ENCODE measurements around the gene RAB5B. TPM values are rescaled to one million over a fixed set of nuclear protein-coding genes. Genes with fewer than 3 reads are reported as not detected.

Gene RAB5B
- polyA plus RNA-seq, 3 donors = 44.0 to 63.0 (median 48.5) TPM

GRCh38 chr12:56042843-56043242, 69.0 kb downstream of the RAB5B start:
- peak overlapping the region; percentile 83 for H3K9ac ChIP-seq (ENCODE audit: insufficient read depth, low read length, poor library complexity, severe bottlenecking)
- no peak for DNase-seq
- H3K4me1 ChIP-seq (ENCODE audit: control insufficient read depth in 1 of 2, insufficient read depth in 2 of 2, low read length in 2 of 2) = peaks cover 14 to 18% of the 10 kb centered on the region in 2 donors
- peak overlapping the region in 1 of 2 donors; percentile 97 for H3K27ac ChIP-seq (ENCODE audit: low read depth in 1 of 2, low read length in 2 of 2)
- Mint-ChIP-seq H3K27ac (peak overlapping the region; percentile 93 to 99 (median 96)), H3K27me3 (ENCODE audit: low read depth in 3 of 3) (no peaks in the 10 kb centered on the region), H3K36me3 (peaks cover 25 to 38% of the 10 kb centered on the region in 2 donors), H3K4me1 (peaks cover 14% of the 10 kb centered on the region), H3K4me3 (peak overlapping the region; percentile 95 to 98), H3K9me3 (peaks cover 0 to 2% (median 0%) of the 10 kb centered on the region in 7 donors)
- no peak for TF ChIP-seq CTCF (IDR thresholded peaks at IDR 0.05)
- no peaks in the 10 kb centered on the region for H3K27me3 ChIP-seq (ENCODE audit: control insufficient read depth in 2 of 2, insufficient read depth in 2 of 2, low read length in 2 of 2)
- intact Hi-C loops (cut with micrococcal nuclease) = loop anchor here (2.0 to 5.0 kb wide), 7 partner anchors 46 to 316 kb away; partner anchors contain the start of genes RPL41 (in 2 of the 2), ZC3H10 (in 2 of the 2), CD63 (in 1 of the 2) and ORMDL2 (in 1 of the 2)
- H2AFZ ChIP-seq (ENCODE audit: insufficient read depth, low read depth, low read length, poor library complexity, severe bottlenecking) = no peak overlapping the region
- H3K4me3 ChIP-seq (replicated peaks in 1 of 3; ENCODE audit: low read depth in 2 of 3, low read length in 3 of 3) = peak overlapping the region; percentile 78 to 95 (median 92)
- WGBS (ENCODE audit: insufficient coverage) = 45% methylated on average over 7 of the region's 9 CpGs
- peaks cover 17% of the 10 kb centered on the region for H4K20me1 ChIP-seq (ENCODE audit: insufficient read depth, low read length)
- no peaks in the 10 kb centered on the region for H3K9me3 ChIP-seq (replicated peaks in 1 of 2; ENCODE audit: control insufficient read depth in 1 of 2, insufficient read depth in 1 of 2, low read length in 2 of 2)
- H3K4me2 ChIP-seq (replicated peaks; ENCODE audit: extremely low read depth, low read length, poor library complexity, severe bottlenecking) = peak overlapping the region; percentile 75
- H3K79me2 ChIP-seq (ENCODE audit: insufficient read depth, low read length) = peaks cover 19% of the 10 kb centered on the region
- peaks cover 18 to 31% of the 10 kb centered on the region in 2 donors for H3K36me3 ChIP-seq (replicated peaks in 1 of 2; ENCODE audit: control insufficient read depth in 1 of 2, insufficient read depth in 2 of 2, low read length in 2 of 2)

Other genes starting within 250 kb of the RAB5B start
- gene CD63, start 245.1 kb upstream of the RAB5B start, polyA plus RNA-seq = 1,000 to 10,000 TPM in 1 of 3 donors, 100 to 1,000 TPM in 2; 336 to 1,099 (median 988) TPM
- under 1 TPM; 0.08 to 0.09 (median 0.09) TPM for gene GDF11, start 231.0 kb upstream of the RAB5B start, polyA plus RNA-seq
- gene SARNP, start 156.4 kb upstream of the RAB5B start, polyA plus RNA-seq = 100 to 1,000 TPM in 1 of 3 donors, 10 to 100 TPM in 2; 28.9 to 139 (median 98.6) TPM
- 100 to 1,000 TPM in 2 of 3 donors, 10 to 100 TPM in 1; 15.5 to 140 (median 137) TPM for gene ORMDL2, start 156.0 kb upstream of the RAB5B start, polyA plus RNA-seq
- gene DNAJC14, start 144.5 kb upstream of the RAB5B start, polyA plus RNA-seq = 10 to 100 TPM in 2 of 3 donors, 1 to 10 TPM in 1; 6.2 to 26.2 (median 24.2) TPM
- 1 to 10 TPM in 2 of 3 donors, under 1 TPM in 1; 0.81 to 2.8 (median 1.0) TPM for gene MMP19, start 131.1 kb upstream of the RAB5B start, polyA plus RNA-seq
- gene PYM1, start 46.2 kb upstream of the RAB5B start, polyA plus RNA-seq = 10 to 100 TPM; 17.3 to 47.1 (median 39.5) TPM
- gene DGKA, start 42.9 kb upstream of the RAB5B start, polyA plus RNA-seq = 10 to 100 TPM; 16.0 to 99.1 (median 21.4) TPM
- gene PMEL, start 8.0 kb upstream of the RAB5B start, polyA plus RNA-seq = under 1 TPM; 0.37 to 0.54 (median 0.40) TPM
- 10 to 100 TPM in 1 of 3 donors, 1 to 10 TPM in 2; 4.1 to 11.8 (median 4.7) TPM for gene CDK2, start 7.2 kb upstream of the RAB5B start, polyA plus RNA-seq
- gene SUOX, start 23.2 kb downstream of the RAB5B start, polyA plus RNA-seq = 10 to 100 TPM in 2 of 3 donors, 1 to 10 TPM in 1; 9.7 to 17.1 (median 14.4) TPM
- gene IKZF4, start 47.0 kb downstream of the RAB5B start, polyA plus RNA-seq = 1 to 10 TPM in 2 of 3 donors, under 1 TPM in 1; 0.09 to 4.9 (median 1.3) TPM
- 100 to 1,000 TPM; 238 to 363 (median 286) TPM for gene RPS26, start 67.8 kb downstream of the RAB5B start, polyA plus RNA-seq
- under 1 TPM in 1 of 3 donors, not detected in 2; 0.01 TPM for gene ERBB3, start 106.1 kb downstream of the RAB5B start, polyA plus RNA-seq
- 10 to 100 TPM; 83.0 to 84.2 (median 83.0) TPM for gene PA2G4, start 130.5 kb downstream of the RAB5B start, polyA plus RNA-seq
- 1,000 to 10,000 TPM; 2,986 to 5,048 (median 3,308) TPM for gene RPL41, start 142.6 kb downstream of the RAB5B start, polyA plus RNA-seq
- 1 to 10 TPM; 1.7 to 3.1 (median 1.8) TPM for gene ZC3H10, start 144.2 kb downstream of the RAB5B start, polyA plus RNA-seq
- 10 to 100 TPM; 74.2 to 81.1 (median 74.6) TPM for gene ESYT1, start 154.2 kb downstream of the RAB5B start, polyA plus RNA-seq
- 1 to 10 TPM; 2.7 to 4.3 (median 4.1) TPM for gene MYL6B, start 178.5 kb downstream of the RAB5B start, polyA plus RNA-seq
- 1,000 to 10,000 TPM; 1,962 to 3,939 (median 3,189) TPM for gene MYL6, start 184.3 kb downstream of the RAB5B start, polyA plus RNA-seq
- 10 to 100 TPM; 22.2 to 63.7 (median 43.5) TPM for gene SMARCC2, start 215.4 kb downstream of the RAB5B start, polyA plus RNA-seq
- gene RNF41, start 247.8 kb downstream of the RAB5B start, polyA plus RNA-seq = 10 to 100 TPM; 35.8 to 82.0 (median 45.7) TPM